Measurements from ENCODE around the gene HAL. TPM values are rescaled to one million over a fixed set of nuclear protein-coding genes. Genes with fewer than 3 reads are reported as not detected.

The HAL gene
- total RNA-seq, 1 experiment from 2014 or later = 0.39 TPM

DNA sequence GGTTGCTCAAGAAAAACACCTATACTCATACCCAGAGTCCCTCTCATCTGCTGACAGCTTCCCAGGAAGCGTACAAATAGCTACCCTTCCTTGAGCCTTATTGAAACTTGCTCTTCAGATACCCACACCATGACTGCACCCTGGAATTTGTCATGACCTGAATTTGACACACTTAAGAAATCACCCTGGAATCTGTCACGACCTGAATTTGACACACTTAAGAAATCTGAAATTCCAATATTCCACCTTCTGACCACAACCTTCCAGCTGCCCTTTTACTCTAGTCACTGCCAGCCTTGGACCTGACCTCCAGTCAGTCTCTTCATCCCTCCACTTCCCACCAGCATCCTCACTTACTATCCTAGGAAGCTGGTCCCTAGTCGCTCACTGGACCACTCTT, 1.1 kb upstream of the HAL start (continued):
- TF ChIP-seq, protein P1, sequence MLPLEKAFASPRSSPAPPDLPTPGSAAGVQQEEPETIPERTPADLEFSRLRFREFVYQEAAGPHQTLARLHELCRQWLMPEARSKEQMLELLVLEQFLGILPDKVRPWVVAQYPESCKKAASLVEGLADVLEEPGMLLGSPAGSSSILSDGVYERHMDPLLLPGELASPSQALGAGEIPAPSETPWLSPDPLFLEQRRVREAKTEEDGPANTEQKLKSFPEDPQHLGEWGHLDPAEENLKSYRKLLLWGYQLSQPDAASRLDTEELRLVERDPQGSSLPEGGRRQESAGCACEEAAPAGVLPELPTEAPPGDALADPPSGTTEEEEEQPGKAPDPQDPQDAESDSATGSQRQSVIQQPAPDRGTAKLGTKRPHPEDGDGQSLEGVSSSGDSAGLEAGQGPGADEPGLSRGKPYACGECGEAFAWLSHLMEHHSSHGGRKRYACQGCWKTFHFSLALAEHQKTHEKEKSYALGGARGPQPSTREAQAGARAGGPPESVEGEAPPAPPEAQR (CRISPR knock-in tag; IDR thresholded peaks at IDR 0.05) = no peak
- TF ChIP-seq ZNF671 (CRISPR knock-in tag; IDR thresholded peaks at IDR 0.05) = no peak

DNA sequence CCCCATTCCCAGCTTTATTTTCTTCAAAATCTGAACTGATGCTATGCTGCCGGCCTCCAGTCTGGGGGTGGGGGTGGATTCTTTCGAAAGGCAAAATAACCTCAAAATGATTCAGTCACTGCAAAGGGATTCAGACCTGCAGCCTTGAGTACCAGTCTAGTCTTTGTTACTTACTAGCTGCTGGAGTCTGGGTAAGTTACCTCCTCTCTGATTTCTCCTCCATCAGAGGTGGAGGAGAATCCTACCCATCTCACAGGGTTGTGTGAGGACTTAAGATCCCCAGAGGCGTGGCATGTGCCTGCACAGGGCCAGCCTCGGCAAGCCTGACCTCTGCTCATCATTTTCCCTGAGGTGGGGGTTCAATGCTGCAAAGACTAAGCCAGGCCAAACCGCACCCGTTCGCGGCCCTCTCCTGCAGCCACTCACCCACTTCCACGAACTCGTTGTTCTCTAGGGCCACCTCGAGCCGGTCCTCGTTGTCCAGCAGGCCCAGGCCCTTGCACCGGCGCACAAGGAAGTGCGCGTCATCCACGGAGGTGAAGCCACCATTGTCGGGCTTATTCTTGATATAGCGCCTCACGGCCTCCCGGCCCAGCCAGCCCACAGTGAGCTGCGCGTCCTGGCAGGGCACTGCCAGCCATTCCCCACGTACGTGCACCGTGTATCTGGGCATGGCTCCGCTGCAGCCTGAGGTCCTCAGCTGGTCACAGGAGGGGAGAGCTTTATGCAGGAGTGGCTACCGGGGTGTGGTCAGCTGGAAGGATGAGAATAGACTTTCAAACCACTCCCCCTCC, 709 bp downstream of the HAL start:
- peaks cover 3% of the 10 kb centered on the region; the same call in 1 of the 2 replicates for H3K36me3 Mint-ChIP-seq
- H3K27ac Mint-ChIP-seq = no peak overlapping the region
- ATAC-seq (no peak), DNase-seq (ENCODE audit: low spot score) (no peak)
- H3K9me3 Mint-ChIP-seq = no peaks in the 10 kb centered on the region
- TF ChIP-seq NFATC4 (CRISPR knock-in tag; IDR thresholded peaks at IDR 0.05) (no peak), GABPB1 (CRISPR knock-in tag; IDR thresholded peaks at IDR 0.05) (no peak; the same call in 1 of the 2 replicates), HMGA2 (CRISPR knock-in tag; IDR thresholded peaks at IDR 0.05) (no peak), ZBTB21 (CRISPR knock-in tag; IDR thresholded peaks at IDR 0.05; ENCODE audit: borderline replicate concordance) (no peak), JAZF1 (CRISPR knock-in tag; IDR thresholded peaks at IDR 0.05) (no peak), NR1H2 (CRISPR knock-in tag; IDR thresholded peaks at IDR 0.05) (no peak), GRHL2 (CRISPR knock-in tag; IDR thresholded peaks at IDR 0.05; ENCODE audit: insufficient replicate concordance, severe bottlenecking) (no peak), JUN (CRISPR knock-in tag; IDR thresholded peaks at IDR 0.05) (no peak), FOXP1 (CRISPR knock-in tag; IDR thresholded peaks at IDR 0.05; ENCODE audit: borderline replicate concordance) (no peak), TCF7 (CRISPR knock-in tag; IDR thresholded peaks at IDR 0.05; ENCODE audit: low read depth) (no peak), CREM (CRISPR knock-in tag; IDR thresholded peaks at IDR 0.05) (no peak), TP53 (CRISPR knock-in tag; IDR thresholded peaks at IDR 0.05) (no peak), ZNF121 (CRISPR knock-in tag; IDR thresholded peaks at IDR 0.05) (no peak)
- TF ChIP-seq, protein P2, sequence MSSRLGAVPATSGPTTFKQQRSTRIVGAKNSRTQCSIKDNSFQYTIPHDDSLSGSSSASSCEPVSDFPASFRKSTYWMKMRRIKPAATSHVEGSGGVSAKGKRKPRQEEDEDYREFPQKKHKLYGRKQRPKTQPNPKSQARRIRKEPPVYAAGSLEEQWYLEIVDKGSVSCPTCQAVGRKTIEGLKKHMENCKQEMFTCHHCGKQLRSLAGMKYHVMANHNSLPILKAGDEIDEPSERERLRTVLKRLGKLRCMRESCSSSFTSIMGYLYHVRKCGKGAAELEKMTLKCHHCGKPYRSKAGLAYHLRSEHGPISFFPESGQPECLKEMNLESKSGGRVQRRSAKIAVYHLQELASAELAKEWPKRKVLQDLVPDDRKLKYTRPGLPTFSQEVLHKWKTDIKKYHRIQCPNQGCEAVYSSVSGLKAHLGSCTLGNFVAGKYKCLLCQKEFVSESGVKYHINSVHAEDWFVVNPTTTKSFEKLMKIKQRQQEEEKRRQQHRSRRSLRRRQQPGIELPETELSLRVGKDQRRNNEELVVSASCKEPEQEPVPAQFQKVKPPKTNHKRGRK (CRISPR knock-in tag; IDR thresholded peaks at IDR 0.05; ENCODE audit: borderline replicate concordance) = no peak
- TF ChIP-seq, protein P3, sequence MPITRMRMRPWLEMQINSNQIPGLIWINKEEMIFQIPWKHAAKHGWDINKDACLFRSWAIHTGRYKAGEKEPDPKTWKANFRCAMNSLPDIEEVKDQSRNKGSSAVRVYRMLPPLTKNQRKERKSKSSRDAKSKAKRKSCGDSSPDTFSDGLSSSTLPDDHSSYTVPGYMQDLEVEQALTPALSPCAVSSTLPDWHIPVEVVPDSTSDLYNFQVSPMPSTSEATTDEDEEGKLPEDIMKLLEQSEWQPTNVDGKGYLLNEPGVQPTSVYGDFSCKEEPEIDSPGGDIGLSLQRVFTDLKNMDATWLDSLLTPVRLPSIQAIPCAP (CRISPR knock-in tag; IDR thresholded peaks at IDR 0.05) = no peak
- TF ChIP-seq, protein P4, sequence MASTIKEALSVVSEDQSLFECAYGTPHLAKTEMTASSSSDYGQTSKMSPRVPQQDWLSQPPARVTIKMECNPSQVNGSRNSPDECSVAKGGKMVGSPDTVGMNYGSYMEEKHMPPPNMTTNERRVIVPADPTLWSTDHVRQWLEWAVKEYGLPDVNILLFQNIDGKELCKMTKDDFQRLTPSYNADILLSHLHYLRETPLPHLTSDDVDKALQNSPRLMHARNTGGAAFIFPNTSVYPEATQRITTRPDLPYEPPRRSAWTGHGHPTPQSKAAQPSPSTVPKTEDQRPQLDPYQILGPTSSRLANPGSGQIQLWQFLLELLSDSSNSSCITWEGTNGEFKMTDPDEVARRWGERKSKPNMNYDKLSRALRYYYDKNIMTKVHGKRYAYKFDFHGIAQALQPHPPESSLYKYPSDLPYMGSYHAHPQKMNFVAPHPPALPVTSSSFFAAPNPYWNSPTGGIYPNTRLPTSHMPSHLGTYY (CRISPR knock-in tag; IDR thresholded peaks at IDR 0.05) = no peak
- TF ChIP-seq, protein P5, sequence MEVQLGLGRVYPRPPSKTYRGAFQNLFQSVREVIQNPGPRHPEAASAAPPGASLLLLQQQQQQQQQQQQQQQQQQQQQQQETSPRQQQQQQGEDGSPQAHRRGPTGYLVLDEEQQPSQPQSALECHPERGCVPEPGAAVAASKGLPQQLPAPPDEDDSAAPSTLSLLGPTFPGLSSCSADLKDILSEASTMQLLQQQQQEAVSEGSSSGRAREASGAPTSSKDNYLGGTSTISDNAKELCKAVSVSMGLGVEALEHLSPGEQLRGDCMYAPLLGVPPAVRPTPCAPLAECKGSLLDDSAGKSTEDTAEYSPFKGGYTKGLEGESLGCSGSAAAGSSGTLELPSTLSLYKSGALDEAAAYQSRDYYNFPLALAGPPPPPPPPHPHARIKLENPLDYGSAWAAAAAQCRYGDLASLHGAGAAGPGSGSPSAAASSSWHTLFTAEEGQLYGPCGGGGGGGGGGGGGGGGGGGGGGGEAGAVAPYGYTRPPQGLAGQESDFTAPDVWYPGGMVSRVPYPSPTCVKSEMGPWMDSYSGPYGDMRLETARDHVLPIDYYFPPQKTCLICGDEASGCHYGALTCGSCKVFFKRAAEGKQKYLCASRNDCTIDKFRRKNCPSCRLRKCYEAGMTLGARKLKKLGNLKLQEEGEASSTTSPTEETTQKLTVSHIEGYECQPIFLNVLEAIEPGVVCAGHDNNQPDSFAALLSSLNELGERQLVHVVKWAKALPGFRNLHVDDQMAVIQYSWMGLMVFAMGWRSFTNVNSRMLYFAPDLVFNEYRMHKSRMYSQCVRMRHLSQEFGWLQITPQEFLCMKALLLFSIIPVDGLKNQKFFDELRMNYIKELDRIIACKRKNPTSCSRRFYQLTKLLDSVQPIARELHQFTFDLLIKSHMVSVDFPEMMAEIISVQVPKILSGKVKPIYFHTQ (CRISPR knock-in tag; IDR thresholded peaks at IDR 0.05) = no peak
- TF ChIP-seq, protein P6, sequence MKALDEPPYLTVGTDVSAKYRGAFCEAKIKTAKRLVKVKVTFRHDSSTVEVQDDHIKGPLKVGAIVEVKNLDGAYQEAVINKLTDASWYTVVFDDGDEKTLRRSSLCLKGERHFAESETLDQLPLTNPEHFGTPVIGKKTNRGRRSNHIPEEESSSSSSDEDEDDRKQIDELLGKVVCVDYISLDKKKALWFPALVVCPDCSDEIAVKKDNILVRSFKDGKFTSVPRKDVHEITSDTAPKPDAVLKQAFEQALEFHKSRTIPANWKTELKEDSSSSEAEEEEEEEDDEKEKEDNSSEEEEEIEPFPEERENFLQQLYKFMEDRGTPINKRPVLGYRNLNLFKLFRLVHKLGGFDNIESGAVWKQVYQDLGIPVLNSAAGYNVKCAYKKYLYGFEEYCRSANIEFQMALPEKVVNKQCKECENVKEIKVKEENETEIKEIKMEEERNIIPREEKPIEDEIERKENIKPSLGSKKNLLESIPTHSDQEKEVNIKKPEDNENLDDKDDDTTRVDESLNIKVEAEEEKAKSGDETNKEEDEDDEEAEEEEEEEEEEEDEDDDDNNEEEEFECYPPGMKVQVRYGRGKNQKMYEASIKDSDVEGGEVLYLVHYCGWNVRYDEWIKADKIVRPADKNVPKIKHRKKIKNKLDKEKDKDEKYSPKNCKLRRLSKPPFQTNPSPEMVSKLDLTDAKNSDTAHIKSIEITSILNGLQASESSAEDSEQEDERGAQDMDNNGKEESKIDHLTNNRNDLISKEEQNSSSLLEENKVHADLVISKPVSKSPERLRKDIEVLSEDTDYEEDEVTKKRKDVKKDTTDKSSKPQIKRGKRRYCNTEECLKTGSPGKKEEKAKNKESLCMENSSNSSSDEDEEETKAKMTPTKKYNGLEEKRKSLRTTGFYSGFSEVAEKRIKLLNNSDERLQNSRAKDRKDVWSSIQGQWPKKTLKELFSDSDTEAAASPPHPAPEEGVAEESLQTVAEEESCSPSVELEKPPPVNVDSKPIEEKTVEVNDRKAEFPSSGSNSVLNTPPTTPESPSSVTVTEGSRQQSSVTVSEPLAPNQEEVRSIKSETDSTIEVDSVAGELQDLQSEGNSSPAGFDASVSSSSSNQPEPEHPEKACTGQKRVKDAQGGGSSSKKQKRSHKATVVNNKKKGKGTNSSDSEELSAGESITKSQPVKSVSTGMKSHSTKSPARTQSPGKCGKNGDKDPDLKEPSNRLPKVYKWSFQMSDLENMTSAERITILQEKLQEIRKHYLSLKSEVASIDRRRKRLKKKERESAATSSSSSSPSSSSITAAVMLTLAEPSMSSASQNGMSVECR (CRISPR knock-in tag; IDR thresholded peaks at IDR 0.05; ENCODE audit: borderline replicate concordance) = no peak
- TF ChIP-seq, protein P7, sequence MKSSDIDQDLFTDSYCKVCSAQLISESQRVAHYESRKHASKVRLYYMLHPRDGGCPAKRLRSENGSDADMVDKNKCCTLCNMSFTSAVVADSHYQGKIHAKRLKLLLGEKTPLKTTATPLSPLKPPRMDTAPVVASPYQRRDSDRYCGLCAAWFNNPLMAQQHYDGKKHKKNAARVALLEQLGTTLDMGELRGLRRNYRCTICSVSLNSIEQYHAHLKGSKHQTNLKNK (CRISPR knock-in tag; IDR thresholded peaks at IDR 0.05) = no peak
- TF ChIP-seq, protein P8, sequence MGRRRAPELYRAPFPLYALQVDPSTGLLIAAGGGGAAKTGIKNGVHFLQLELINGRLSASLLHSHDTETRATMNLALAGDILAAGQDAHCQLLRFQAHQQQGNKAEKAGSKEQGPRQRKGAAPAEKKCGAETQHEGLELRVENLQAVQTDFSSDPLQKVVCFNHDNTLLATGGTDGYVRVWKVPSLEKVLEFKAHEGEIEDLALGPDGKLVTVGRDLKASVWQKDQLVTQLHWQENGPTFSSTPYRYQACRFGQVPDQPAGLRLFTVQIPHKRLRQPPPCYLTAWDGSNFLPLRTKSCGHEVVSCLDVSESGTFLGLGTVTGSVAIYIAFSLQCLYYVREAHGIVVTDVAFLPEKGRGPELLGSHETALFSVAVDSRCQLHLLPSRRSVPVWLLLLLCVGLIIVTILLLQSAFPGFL (CRISPR knock-in tag; IDR thresholded peaks at IDR 0.05; ENCODE audit: borderline replicate concordance) = no peak
- ChIA-PET CTCF (no interaction called here), POLR2A (interaction anchor here (1.1 kb wide), 1 partner anchor 130 kb away, joined by 6 read pairs; no protein-coding TSS in a partner anchor)
- no peaks in the 10 kb centered on the region; the same call in 1 of the 2 replicates for H3K27me3 Mint-ChIP-seq (ENCODE audit: low read depth)
- no peak overlapping the region for H3K4me3 Mint-ChIP-seq
- H3K4me1 Mint-ChIP-seq = peaks cover 8% of the 10 kb centered on the region

Measured in WTC11 (cell line).